H4 (cell line): ENCODE results near the gene TANGO6. TPM values are rescaled to one million over a fixed set of nuclear protein-coding genes. Genes with fewer than 3 reads are reported as not detected.
A peak's percentile ranks its signal among the peaks of the same experiment; 100 is the strongest.
"Not testable (repeated sequence)": the region's sequence is repeated elsewhere in the genome, so short reads cannot be mapped to it uniquely, and the experiment has no call there.

Experiments used
- DNase-seq: peaks from one replicate; pipeline ENCODE4 v3.0.0-alpha.2; 2015; ENCODE audit warnings: low spot score
- total RNA-seq: library from RNA; depleted of rRNA; stranded (reverse); fragments of >200 nt; shearing (Covaris generic); gene quantifications from 2 replicates; pipeline ENCODE4 v1.2.3, GENCODE V29; 2014; rRNA removed

TANGO6 gene
- total RNA-seq, result 10.6 and 28.7 TPM in 2 replicates

GRCh38 chr16:68843482-68844210, at the start of gene TANGO6:
Gene TANGO6 (plus strand): TSS chr16:68843531. CDS start chr16:68843618, 87 bp downstream.
- DNase-seq, result peak; percentile 54

- no peak for DNase-seq
These were observed 44.9 kb upstream of the TANGO6 start for GRCh38 chr16:68798398-68798797.

GRCh38 chr16:68800257-68800875, 43.0 kb upstream of the TANGO6 start:
- DNase-seq, result peak; percentile 67

GRCh38 chr16:68802190-68802589, 41.1 kb upstream of the TANGO6 start:
- no peak for DNase-seq

- no peak for DNase-seq
These were observed 36.9 kb upstream of the TANGO6 start for GRCh38 chr16:68806422-68806821.

GRCh38 chr16:68806981-68807380, 36.4 kb upstream of the TANGO6 start:
- no peak for DNase-seq

GRCh38 chr16:68814516-68814915, 28.8 kb upstream of the TANGO6 start:
- no peak for DNase-seq

GRCh38 chr16:68823401-68824135, 19.8 kb upstream of the TANGO6 start:
- DNase-seq, result peak; percentile 37

- no peak for DNase-seq
These were observed 17.9 kb upstream of the TANGO6 start for GRCh38 chr16:68825427-68825826.

GRCh38 chr16:68826652-68827051, 16.7 kb upstream of the TANGO6 start:
- DNase-seq, result no peak

GRCh38 chr16:68833251-68833650, 10.1 kb upstream of the TANGO6 start:
- DNase-seq, result no peak

- DNase-seq, result no peak
These were observed 8.8 kb upstream of the TANGO6 start for GRCh38 chr16:68834550-68834949.

- no peak for DNase-seq
These were observed 7.4 kb upstream of the TANGO6 start for GRCh38 chr16:68835970-68836369.

- DNase-seq, result no peak
These were observed 3.5 kb upstream of the TANGO6 start for GRCh38 chr16:68839831-68840230.

GRCh38 chr16:68842964-68843481, 308 bp upstream of the TANGO6 start:
- DNase-seq, result not testable (repeated sequence)

- no peak for DNase-seq
These were observed 857 bp downstream of the TANGO6 start for GRCh38 chr16:68844211-68844564.

- DNase-seq, result no peak
These were observed 5.5 kb downstream of the TANGO6 start for GRCh38 chr16:68848786-68849185.

GRCh38 chr16:68850481-68850880, 7.2 kb downstream of the TANGO6 start:
- no peak for DNase-seq

GRCh38 chr16:68851601-68852000, 8.3 kb downstream of the TANGO6 start:
- no peak for DNase-seq

GRCh38 chr16:68857479-68857878, 14.1 kb downstream of the TANGO6 start:
- DNase-seq, result no peak

- no peak for DNase-seq
These were observed 16.5 kb downstream of the TANGO6 start for GRCh38 chr16:68859828-68860227.
